GM12892 (cell line): ENCODE measurements around the gene OR10K1. TPM values are rescaled to one million over a fixed set of nuclear protein-coding genes. Genes with fewer than 3 reads are reported as not detected.
"Not testable (repeated sequence)": the region's sequence is repeated elsewhere in the genome, so short reads cannot be mapped to it uniquely, and the experiment has no call there.

Experiments used
- DNase-seq: peaks from one replicate; pipeline ENCODE4 v3.0.0; 2011; ENCODE audit not compliant: insufficient read length
- FAIRE-seq: peaks from 2 replicates; lab custom pipeline; 2011; peaks lifted over from hg19 to GRCh38; lab: Jason Lieb, UNC
- POLR2A ChIP-seq: IDR thresholded peaks from 2 replicates; pipeline ENCODE4 v1.6.1; 2011; ENCODE audit warnings: low read depth, low read length, control low read depth
- POLR2AphosphoS5 ChIP-seq: IDR thresholded peaks from 2 replicates; pipeline ENCODE4 v1.6.1; 2011; ENCODE audit warnings: low read depth, low read length, control low read depth
- TAF1 ChIP-seq: IDR thresholded peaks from 2 replicates; pipeline ENCODE4 v1.6.1; 2011; ENCODE audit warnings: low read depth, mild to moderate bottlenecking, control low read depth, low read length, borderline replicate concordance
- polyA plus RNA-seq: library from polyadenylated mRNA; unstranded; fragments of >200 nt; gene quantifications from one replicate; pipeline ENCODE4 v1.2.1, GENCODE V29; 2012; ENCODE audit warnings: missing spikeins, inconsistent platforms; ENCODE audit not compliant: missing spikeins

The OR10K1 gene, protein sequence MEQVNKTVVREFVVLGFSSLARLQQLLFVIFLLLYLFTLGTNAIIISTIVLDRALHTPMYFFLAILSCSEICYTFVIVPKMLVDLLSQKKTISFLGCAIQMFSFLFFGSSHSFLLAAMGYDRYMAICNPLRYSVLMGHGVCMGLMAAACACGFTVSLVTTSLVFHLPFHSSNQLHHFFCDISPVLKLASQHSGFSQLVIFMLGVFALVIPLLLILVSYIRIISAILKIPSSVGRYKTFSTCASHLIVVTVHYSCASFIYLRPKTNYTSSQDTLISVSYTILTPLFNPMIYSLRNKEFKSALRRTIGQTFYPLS
- polyA plus RNA-seq, result not detected

DNA sequence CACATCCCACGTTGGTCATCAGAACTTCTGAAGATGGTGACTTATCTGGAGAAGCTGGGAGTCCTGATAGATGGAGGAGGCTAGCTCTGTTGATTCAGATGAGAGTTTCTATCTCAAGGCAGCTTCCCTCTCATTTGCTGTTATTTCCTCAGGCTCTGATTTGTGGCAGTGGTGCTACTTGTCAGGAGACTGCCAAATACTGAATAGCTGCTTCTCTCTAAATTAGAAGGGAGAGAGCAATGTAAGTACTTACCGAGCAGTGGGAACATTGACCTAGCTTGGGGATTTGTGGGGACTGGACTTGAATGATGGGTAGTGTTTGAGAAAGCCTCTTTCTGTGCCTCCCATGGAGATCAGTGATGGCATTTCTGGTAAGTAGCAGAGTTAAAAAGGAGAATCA lies at the start of gene OR10K1:
Gene OR10K1, plus strand, starts transcription at position 301 of the 400 bp plus-strand sequence. CDS start 3,728 bp downstream, outside the sequence.
- TF ChIP-seq TAF1 (no peak), POLR2A (no peak), POLR2AphosphoS5 (no peak)
- no peak for FAIRE-seq
- no peak for DNase-seq

DNA sequence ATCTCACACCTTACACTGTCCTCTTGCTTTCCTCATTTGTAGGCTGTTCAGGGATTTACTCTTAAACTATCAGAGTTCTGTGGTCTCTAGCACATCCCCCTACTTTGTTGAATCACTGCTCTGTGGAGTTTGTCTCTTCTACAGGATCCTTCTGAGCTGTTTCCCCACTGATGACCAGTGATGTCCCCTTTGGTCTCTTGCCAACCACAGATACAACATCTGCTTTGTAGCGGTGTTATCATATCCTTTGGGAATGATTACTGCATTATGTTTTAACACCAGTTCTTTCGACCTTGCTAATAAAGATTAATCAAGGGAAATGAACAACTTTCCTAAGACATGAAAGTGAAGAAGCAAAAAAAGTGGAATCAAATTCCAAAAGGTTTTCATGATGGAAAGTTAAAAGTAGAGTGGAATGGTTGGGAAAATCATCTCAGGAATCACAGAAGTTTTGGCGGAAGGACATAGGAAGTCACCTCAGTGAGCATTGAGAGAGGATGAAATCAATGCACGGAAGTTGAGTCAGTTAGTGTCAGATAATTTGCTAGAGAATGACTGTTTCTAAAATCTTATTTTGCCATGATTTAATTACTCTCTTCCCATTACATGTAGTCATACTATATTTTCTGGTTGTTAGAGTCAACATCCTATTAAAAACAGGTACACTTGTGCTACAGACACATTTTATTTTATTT lies 46.8 kb upstream of the OR10K1 start:
- FAIRE-seq (no peak), DNase-seq (no peak)
- TF ChIP-seq POLR2A (no peak), TAF1 (no peak), POLR2AphosphoS5 (no peak)

DNA sequence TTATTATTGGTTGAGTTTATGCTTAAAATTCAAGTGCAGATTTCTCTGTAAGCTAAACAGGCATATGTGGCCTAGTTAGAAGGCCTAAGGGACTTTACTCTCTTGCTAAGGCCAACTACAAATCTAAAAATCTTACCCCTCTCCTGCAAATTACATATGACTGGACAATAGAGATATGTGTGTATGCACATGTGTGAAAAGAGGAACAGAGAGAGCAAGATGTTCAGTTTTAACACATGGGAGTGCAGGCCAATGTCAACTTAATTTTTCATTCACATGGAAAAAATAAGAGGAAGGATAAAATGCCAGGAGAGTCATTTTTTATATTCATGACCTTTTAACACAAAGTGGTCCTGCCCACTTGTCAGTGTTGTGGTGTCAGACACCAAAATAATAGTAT lies 44.0 kb upstream of the OR10K1 start:
- DNase-seq (no peak), FAIRE-seq (no peak)
- TF ChIP-seq TAF1, result no peak
- no peak for TF ChIP-seq POLR2AphosphoS5
- TF ChIP-seq POLR2A, result no peak

- DNase-seq (no peak), FAIRE-seq (no peak)
- no peak for TF ChIP-seq POLR2AphosphoS5
- no peak for TF ChIP-seq POLR2A
- TF ChIP-seq TAF1, result no peak
Observed at GRCh38 chr1:158422212-158422611, 39.4 kb upstream of the OR10K1 start.

- DNase-seq (no peak), FAIRE-seq (no peak)
- TF ChIP-seq TAF1 (no peak), POLR2A (no peak), POLR2AphosphoS5 (no peak)
Observed at GRCh38 chr1:158425027-158425426, 36.6 kb upstream of the OR10K1 start.

DNA sequence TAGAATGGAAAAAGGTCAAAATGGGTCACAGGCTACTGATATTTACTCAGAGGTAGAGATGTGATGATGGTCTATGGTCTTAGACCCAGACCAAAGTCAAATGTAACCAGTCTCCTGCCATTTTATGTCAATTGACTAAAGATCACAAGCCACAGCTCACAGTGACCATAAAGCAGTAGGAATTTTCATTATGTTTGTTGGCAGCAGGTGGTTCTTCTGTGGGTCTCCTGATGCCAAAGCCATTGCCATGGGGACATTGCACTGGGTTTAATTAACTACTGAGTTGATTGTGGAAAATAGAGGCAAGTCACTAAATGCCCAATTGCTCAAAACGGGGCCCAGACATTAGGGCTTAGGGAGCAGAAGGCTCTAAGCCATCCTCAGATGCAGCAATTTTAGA lies 35.5 kb upstream of the OR10K1 start, which contains the start of gene OR10K2:
Gene OR10K2, minus strand, starts transcription at position 101 of the 400 bp plus-strand sequence. CDS start 5,371 bp downstream, outside the sequence.
- TF ChIP-seq TAF1 (no peak), POLR2A (no peak), POLR2AphosphoS5 (no peak)
- no peak for FAIRE-seq
- no peak for DNase-seq

DNA sequence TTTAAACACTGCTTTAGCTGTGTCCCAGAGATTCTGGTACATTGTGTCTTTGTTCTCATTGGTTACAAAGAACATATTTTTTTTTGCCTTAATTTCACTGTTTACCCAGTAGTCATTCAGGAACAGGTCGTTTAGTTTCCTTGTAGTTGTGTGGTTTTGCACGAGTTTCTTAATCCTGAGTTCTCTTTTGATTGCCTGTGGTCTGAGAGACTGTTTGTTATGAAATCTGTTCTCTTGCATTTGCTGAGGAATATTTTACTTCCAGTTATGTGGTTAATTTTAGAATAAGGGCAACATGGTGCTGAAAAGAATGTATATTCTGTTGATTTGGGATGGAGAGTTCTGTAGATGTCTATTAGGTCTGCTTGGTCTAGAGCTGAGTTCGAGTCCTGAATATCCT lies 31.5 kb upstream of the OR10K1 start:
- not testable (repeated sequence) for FAIRE-seq, DNase-seq

DNA sequence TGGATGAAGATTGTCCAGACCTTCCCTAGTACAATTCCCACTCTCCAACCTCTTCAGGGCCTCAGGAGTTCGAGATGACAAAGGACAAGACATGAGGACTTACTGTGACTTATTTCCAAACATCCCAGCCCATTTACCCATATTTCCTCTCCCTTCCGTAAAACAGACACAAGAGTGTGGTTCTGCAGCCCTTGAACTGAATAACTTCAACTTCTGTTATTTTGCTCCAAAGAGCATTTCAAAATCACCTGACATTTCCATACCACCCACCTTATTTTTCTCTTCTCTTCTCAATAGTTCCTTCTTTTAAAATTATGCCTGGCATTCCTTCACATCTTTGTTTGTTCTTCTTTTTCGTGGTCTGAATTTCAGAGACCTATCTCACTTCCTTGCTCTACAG lies 26.9 kb upstream of the OR10K1 start:
- no peak for FAIRE-seq
- no peak for DNase-seq
- TF ChIP-seq TAF1 (no peak), POLR2AphosphoS5 (no peak), POLR2A (no peak)

DNA sequence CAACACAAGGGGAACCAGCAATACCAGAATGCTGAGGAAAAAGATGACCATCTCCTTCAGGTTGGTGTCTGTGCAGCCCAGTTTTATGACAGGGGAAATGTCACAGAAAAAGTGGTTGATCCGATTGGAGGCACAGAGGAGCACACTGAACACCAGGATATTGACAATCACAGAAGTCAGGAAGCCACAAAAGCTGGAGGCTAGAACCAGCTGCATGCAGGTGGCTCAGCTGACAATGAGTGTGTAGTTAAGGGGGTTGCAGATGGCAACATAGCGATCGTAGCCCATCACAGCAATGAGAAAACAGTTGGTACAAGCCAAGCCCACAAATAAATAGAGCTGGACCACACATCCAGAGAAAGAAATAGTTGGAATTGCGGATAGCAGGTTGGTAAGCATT lies 16.3 kb upstream of the OR10K1 start:
- no peak for FAIRE-seq
- no peak for TF ChIP-seq TAF1
- TF ChIP-seq POLR2AphosphoS5, result no peak
- no peak for TF ChIP-seq POLR2A
- no peak for DNase-seq

DNA sequence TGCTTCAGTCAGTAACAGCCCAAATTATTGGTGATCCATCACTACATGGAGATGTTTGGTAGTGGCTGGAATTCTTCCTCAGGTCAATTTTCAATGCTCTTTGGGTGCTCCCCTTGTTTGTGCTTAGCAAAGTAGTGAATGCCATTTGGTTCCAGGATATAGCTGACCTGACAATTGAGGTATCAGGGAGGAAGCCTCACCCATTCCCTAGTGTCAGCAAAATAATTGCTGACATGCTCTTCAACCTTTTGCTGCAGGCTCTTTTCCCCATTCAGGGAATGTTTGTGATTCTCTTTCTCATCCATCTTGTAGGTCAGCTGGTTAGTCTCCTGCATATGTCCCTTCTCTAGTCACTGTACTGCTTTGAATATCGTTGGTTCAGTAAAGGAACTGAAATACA lies 7.1 kb upstream of the OR10K1 start:
- FAIRE-seq, result no peak
- TF ChIP-seq POLR2AphosphoS5 (no peak), TAF1 (no peak), POLR2A (no peak)
- no peak for DNase-seq

DNA sequence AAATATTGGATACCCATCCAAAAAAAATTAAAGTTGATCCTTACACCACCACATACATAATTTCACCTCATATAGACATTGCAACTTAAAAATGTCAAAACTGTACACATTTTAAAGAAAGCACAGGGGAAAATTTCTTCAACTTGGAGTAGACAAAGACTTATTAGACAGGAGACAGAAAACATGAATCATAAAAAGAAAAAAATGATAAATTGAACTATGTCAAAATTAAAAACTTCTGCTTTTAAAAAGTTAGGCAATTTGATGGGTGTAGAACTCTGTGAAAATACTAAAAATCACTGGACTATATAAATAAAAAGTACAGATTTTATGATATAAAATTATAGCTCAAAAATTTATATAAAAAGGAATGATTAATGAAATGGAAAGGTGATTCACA lies 4.4 kb upstream of the OR10K1 start:
- FAIRE-seq, result no peak
- DNase-seq, result no peak
- TF ChIP-seq POLR2A (no peak), POLR2AphosphoS5 (no peak), TAF1 (no peak)

GRCh38 chr1:158458263-158458662 lies 3.4 kb upstream of the OR10K1 start:
- FAIRE-seq, result no peak
- TF ChIP-seq POLR2A (no peak), POLR2AphosphoS5 (no peak), TAF1 (no peak)
- DNase-seq, result no peak
